ENCODE measurements around the gene TBL3. TPM values are rescaled to one million over a fixed set of nuclear protein-coding genes. Genes with fewer than 3 reads are reported as not detected.

The TBL3 gene
- total and polyA plus RNA-seq, 9 donors: 2.1 to 48.0 (median 31.0) TPM

- DNase-seq: peak in 1 of 5 donors; percentile 13
- H3K27ac ChIP-seq: peak overlapping the region in 1 of 2 donors; percentile 6
- no peaks in the 10 kb centered on the region for H3K36me3 ChIP-seq
- H3K4me3 ChIP-seq: no peak overlapping the region
- H3K27me3 ChIP-seq: no peaks in the 10 kb centered on the region
- intact Hi-C loops (cut with DNase I): loop anchor here in 1 of 4 donors (5.0 kb wide), 1 partner anchor 124 kb away; no protein-coding TSS in a partner anchor
- 54 to 72% (median 70%) methylated on average over 18 of the region's 18 CpGs for WGBS, 3 donors
- TF ChIP-seq EP300 (IDR thresholded peaks at IDR 0.05) (no peak), POLR2A (IDR thresholded peaks at IDR 0.05) (no peak), CTCF (IDR thresholded peaks at IDR 0.05) (no peak)
- no peaks in the 10 kb centered on the region for H3K9me3 ChIP-seq
- peaks cover 21% of the 10 kb centered on the region for H3K4me1 ChIP-seq (ENCODE audit: insufficient read depth)
Measured at GRCh38 chr16:2028620-2029220, 56.9 kb downstream of the TBL3 start.

- Histone ChIP-seq H3K4me1 (ENCODE audit: insufficient read depth) (peaks cover 21% of the 10 kb centered on the region), H3K27ac (no peak overlapping the region), H3K36me3 (no peaks in the 10 kb centered on the region), H3K4me3 (no peak overlapping the region), H3K27me3 (no peaks in the 10 kb centered on the region), H3K9me3 (no peaks in the 10 kb centered on the region)
- intact Hi-C loops (cut with DNase I): loop anchor here in 1 of 4 donors (5.0 kb wide), 1 partner anchor 123 kb away; no protein-coding TSS in a partner anchor
- 61 to 73% (median 67%) methylated on average over 21 to 22 of the region's 22 CpGs for WGBS, 3 donors
- TF ChIP-seq POLR2A (IDR thresholded peaks at IDR 0.05) (no peak), CTCF (IDR thresholded peaks at IDR 0.05) (no peak), EP300 (IDR thresholded peaks at IDR 0.05) (no peak)
- no peak for DNase-seq
Measured at GRCh38 chr16:2029350-2029749, 57.5 kb downstream of the TBL3 start.

GRCh38 chr16:2030036-2030435 is 58.2 kb downstream of the TBL3 start:
- WGBS, 3 donors: 84 to 92% (median 91%) methylated on average over 11 of the region's 11 CpGs
- no peaks in the 10 kb centered on the region for H3K36me3 ChIP-seq
- peak overlapping the region in 1 of 2 donors; percentile 30 for H3K27ac ChIP-seq
- DNase-seq: no peak
- no peaks in the 10 kb centered on the region for H3K9me3 ChIP-seq
- intact Hi-C loops (cut with DNase I): no loop called here
- H3K27me3 ChIP-seq: no peaks in the 10 kb centered on the region
- H3K4me3 ChIP-seq: no peak overlapping the region
- TF ChIP-seq POLR2A (IDR thresholded peaks at IDR 0.05) (no peak), CTCF (IDR thresholded peaks at IDR 0.05) (no peak), EP300 (IDR thresholded peaks at IDR 0.05) (no peak)
- peaks cover 26% of the 10 kb centered on the region for H3K4me1 ChIP-seq (ENCODE audit: insufficient read depth)

GRCh38 chr16:2031081-2031577 is 59.3 kb downstream of the TBL3 start:
- DNase-seq: no peak
- H3K27me3 ChIP-seq: no peaks in the 10 kb centered on the region
- intact Hi-C loops (cut with DNase I): no loop called here
- no peaks in the 10 kb centered on the region for H3K36me3 ChIP-seq
- no peak overlapping the region for H3K27ac ChIP-seq
- TF ChIP-seq CTCF (IDR thresholded peaks at IDR 0.05): no peak
- no peak for TF ChIP-seq POLR2A (IDR thresholded peaks at IDR 0.05)
- no peak for TF ChIP-seq EP300 (IDR thresholded peaks at IDR 0.05)
- no peaks in the 10 kb centered on the region for H3K9me3 ChIP-seq
- WGBS, 3 donors: 68 to 75% (median 73%) methylated on average over 11 of the region's 11 CpGs
- peaks cover 36% of the 10 kb centered on the region for H3K4me1 ChIP-seq (ENCODE audit: insufficient read depth)
- no peak overlapping the region for H3K4me3 ChIP-seq

Small RNAs within 50 kb of the gene (small RNA-seq; reads per million reads assigned to genes)
- gene AC005363.2 (not detected), gene RN7SL219P (not detected), gene SNORA10 (not detected), gene SNORA64 (not detected)

Other genes starting within 250 kb of the TBL3 start
- gene NME3, start 200.5 kb upstream of the TBL3 start, total RNA-seq: 100 to 1,000 TPM in 1 of 7 donors, 10 to 100 TPM in 6; 68.6 to 129 (median 86.8) TPM
- gene NME3, start 200.5 kb upstream of the TBL3 start, polyA plus RNA-seq: 100 to 1,000 TPM in 1 of 2 donors, not detected in 1; 128 TPM
- gene EME2, start 199.2 kb upstream of the TBL3 start, total RNA-seq: 10 to 100 TPM in 6 of 7 donors, 1 to 10 TPM in 1; 6.2 to 19.2 (median 16.1) TPM
- 1 to 10 TPM in 1 of 2 donors, under 1 TPM in 1; 0.83 to 4.6 TPM for gene EME2, start 199.2 kb upstream of the TBL3 start, polyA plus RNA-seq
- gene MRPS34, start 198.9 kb upstream of the TBL3 start, total RNA-seq: 10 to 100 TPM; 47.5 to 79.4 (median 53.6) TPM
- gene MRPS34, start 198.9 kb upstream of the TBL3 start, polyA plus RNA-seq: 10 to 100 TPM; 31.8 to 61.4 TPM
- gene SPSB3, start 189.5 kb upstream of the TBL3 start, total RNA-seq: 10 to 100 TPM; 34.9 to 98.5 (median 57.6) TPM
- 100 to 1,000 TPM in 1 of 2 donors, 1 to 10 TPM in 1; 2.4 to 138 TPM for gene SPSB3, start 189.5 kb upstream of the TBL3 start, polyA plus RNA-seq
- gene NUBP2, start 189.1 kb upstream of the TBL3 start, total RNA-seq: 10 to 100 TPM; 42.8 to 72.0 (median 52.3) TPM
- gene NUBP2, start 189.1 kb upstream of the TBL3 start, polyA plus RNA-seq: 10 to 100 TPM in 1 of 2 donors, under 1 TPM in 1; 0.50 to 76.5 TPM
- gene IGFALS, start 178.3 kb upstream of the TBL3 start, total RNA-seq: 1 to 10 TPM in 2 of 7 donors, under 1 TPM in 5; 0.20 to 1.8 (median 0.47) TPM
- gene IGFALS, start 178.3 kb upstream of the TBL3 start, polyA plus RNA-seq: under 1 TPM in 1 of 2 donors, not detected in 1; 0.63 TPM
- gene HAGH, start 145.2 kb upstream of the TBL3 start, total RNA-seq: 10 to 100 TPM; 22.8 to 70.2 (median 37.0) TPM
- gene HAGH, start 145.2 kb upstream of the TBL3 start, polyA plus RNA-seq: 10 to 100 TPM in 1 of 2 donors, 1 to 10 TPM in 1; 7.7 to 38.2 TPM
- gene FAHD1, start 144.8 kb upstream of the TBL3 start, total RNA-seq: 10 to 100 TPM; 11.0 to 22.1 (median 16.8) TPM
- gene FAHD1, start 144.8 kb upstream of the TBL3 start, polyA plus RNA-seq: 10 to 100 TPM; 11.0 to 14.0 TPM
- under 1 TPM in 2 of 7 donors, not detected in 5; 0.23 to 0.24 TPM for gene MEIOB, start 99.9 kb upstream of the TBL3 start, total RNA-seq
- under 1 TPM; 0.24 to 0.27 TPM for gene MEIOB, start 99.9 kb upstream of the TBL3 start, polyA plus RNA-seq
- gene HS3ST6, start 53.6 kb upstream of the TBL3 start, total RNA-seq: 1 to 10 TPM in 1 of 7 donors, under 1 TPM in 1, not detected in 5; 0.69 to 1.8 TPM
- not detected for gene HS3ST6, start 53.6 kb upstream of the TBL3 start, polyA plus RNA-seq
- gene MSRB1, start 28.9 kb upstream of the TBL3 start, total RNA-seq: 10 to 100 TPM; 12.2 to 27.5 (median 21.9) TPM
- gene MSRB1, start 28.9 kb upstream of the TBL3 start, polyA plus RNA-seq: 10 to 100 TPM in 1 of 2 donors, 1 to 10 TPM in 1; 6.7 to 31.1 TPM
- gene RPL3L, start 17.4 kb upstream of the TBL3 start, total RNA-seq: not detected
- gene RPL3L, start 17.4 kb upstream of the TBL3 start, polyA plus RNA-seq: not detected
- 100 to 1,000 TPM in 3 of 7 donors, 10 to 100 TPM in 4; 81.5 to 133 (median 95.4) TPM for gene NDUFB10, start 12.5 kb upstream of the TBL3 start, total RNA-seq
- 100 to 1,000 TPM; 152 to 176 TPM for gene NDUFB10, start 12.5 kb upstream of the TBL3 start, polyA plus RNA-seq
- gene RPS2, start 7.2 kb upstream of the TBL3 start, total RNA-seq: 1,000 to 10,000 TPM; 2,694 to 4,021 (median 3,788) TPM
- 1,000 to 10,000 TPM; 1,606 to 4,743 TPM for gene RPS2, start 7.2 kb upstream of the TBL3 start, polyA plus RNA-seq
- gene RNF151, start 5.2 kb upstream of the TBL3 start, total RNA-seq: under 1 TPM in 1 of 7 donors, not detected in 6; 0.32 TPM
- gene RNF151, start 5.2 kb upstream of the TBL3 start, polyA plus RNA-seq: not detected
- 1 to 10 TPM in 1 of 7 donors, under 1 TPM in 3, not detected in 3; 0.36 to 1.3 (median 0.66) TPM for gene NOXO1, start 9.4 kb downstream of the TBL3 start, total RNA-seq
- gene NOXO1, start 9.4 kb downstream of the TBL3 start, polyA plus RNA-seq: under 1 TPM in 1 of 2 donors, not detected in 1; 0.48 TPM
- 10 to 100 TPM; 10.6 to 18.5 (median 14.0) TPM for gene GFER, start 12.1 kb downstream of the TBL3 start, total RNA-seq
- gene GFER, start 12.1 kb downstream of the TBL3 start, polyA plus RNA-seq: 10 to 100 TPM in 1 of 2 donors, 1 to 10 TPM in 1; 6.1 to 16.8 TPM
- 1 to 10 TPM in 4 of 7 donors, under 1 TPM in 3; 0.50 to 4.0 (median 1.1) TPM for gene SYNGR3, start 17.9 kb downstream of the TBL3 start, total RNA-seq
- under 1 TPM; 0.42 to 0.75 TPM for gene SYNGR3, start 17.9 kb downstream of the TBL3 start, polyA plus RNA-seq
- gene ZNF598, start 37.8 kb downstream of the TBL3 start, total RNA-seq: 10 to 100 TPM; 25.8 to 44.5 (median 30.3) TPM
- 10 to 100 TPM in 1 of 2 donors, under 1 TPM in 1; 0.95 to 26.7 TPM for gene ZNF598, start 37.8 kb downstream of the TBL3 start, polyA plus RNA-seq
- gene NPW, start 47.7 kb downstream of the TBL3 start, total RNA-seq: 1 to 10 TPM in 1 of 7 donors, under 1 TPM in 2, not detected in 4; 0.46 to 1.1 (median 0.78) TPM
- gene NPW, start 47.7 kb downstream of the TBL3 start, polyA plus RNA-seq: under 1 TPM in 1 of 2 donors, not detected in 1; 0.17 TPM
- 100 to 1,000 TPM in 1 of 7 donors, 10 to 100 TPM in 6; 25.0 to 118 (median 78.7) TPM for gene NHERF2, start 54.8 kb downstream of the TBL3 start, total RNA-seq
- 100 to 1,000 TPM in 1 of 2 donors, 1 to 10 TPM in 1; 6.3 to 101 TPM for gene NHERF2, start 54.8 kb downstream of the TBL3 start, polyA plus RNA-seq
- gene NTHL1, start 75.8 kb downstream of the TBL3 start, total RNA-seq: 10 to 100 TPM; 17.1 to 38.1 (median 23.9) TPM
- gene NTHL1, start 75.8 kb downstream of the TBL3 start, polyA plus RNA-seq: 10 to 100 TPM in 1 of 2 donors, 1 to 10 TPM in 1; 1.9 to 27.3 TPM
- gene TSC2, start 75.9 kb downstream of the TBL3 start, total RNA-seq: 100 to 1,000 TPM in 4 of 7 donors, 10 to 100 TPM in 3; 47.0 to 150 (median 131) TPM
- 10 to 100 TPM; 51.7 to 72.1 TPM for gene TSC2, start 75.9 kb downstream of the TBL3 start, polyA plus RNA-seq
- 100 to 1,000 TPM in 6 of 7 donors, 10 to 100 TPM in 1; 78.8 to 203 (median 145) TPM for gene PKD1, start 163.8 kb downstream of the TBL3 start, total RNA-seq
- gene PKD1, start 163.8 kb downstream of the TBL3 start, polyA plus RNA-seq: 100 to 1,000 TPM in 1 of 2 donors, 1 to 10 TPM in 1; 8.7 to 113 TPM
- gene RAB26, start 176.6 kb downstream of the TBL3 start, total RNA-seq: under 1 TPM in 2 of 7 donors, not detected in 5; 0.12 to 0.80 TPM
- under 1 TPM; 0.19 to 0.50 TPM for gene RAB26, start 176.6 kb downstream of the TBL3 start, polyA plus RNA-seq
- 10 to 100 TPM; 20.5 to 68.0 (median 48.0) TPM for gene TRAF7, start 183.7 kb downstream of the TBL3 start, total RNA-seq
- gene TRAF7, start 183.7 kb downstream of the TBL3 start, polyA plus RNA-seq: 10 to 100 TPM; 13.3 to 26.3 TPM
- 1 to 10 TPM in 1 of 7 donors, under 1 TPM in 6; 0.10 to 2.4 (median 0.60) TPM for gene CASKIN1, start 224.6 kb downstream of the TBL3 start, total RNA-seq
- gene CASKIN1, start 224.6 kb downstream of the TBL3 start, polyA plus RNA-seq: under 1 TPM in 1 of 2 donors, not detected in 1; 0.52 TPM
- 10 to 100 TPM; 24.5 to 56.2 (median 28.4) TPM for gene MLST8, start 233.4 kb downstream of the TBL3 start, total RNA-seq
- 10 to 100 TPM in 1 of 2 donors, 1 to 10 TPM in 1; 7.4 to 42.9 TPM for gene MLST8, start 233.4 kb downstream of the TBL3 start, polyA plus RNA-seq
- 1 to 10 TPM; 3.2 to 8.3 (median 6.4) TPM for gene BRICD5, start 238.8 kb downstream of the TBL3 start, total RNA-seq
- gene BRICD5, start 238.8 kb downstream of the TBL3 start, polyA plus RNA-seq: 1 to 10 TPM in 1 of 2 donors, under 1 TPM in 1; 0.37 to 4.1 TPM
- gene PGP, start 242.8 kb downstream of the TBL3 start, total RNA-seq: 10 to 100 TPM in 1 of 7 donors, 1 to 10 TPM in 6; 5.0 to 12.3 (median 7.5) TPM
- 1 to 10 TPM; 2.5 to 5.2 TPM for gene PGP, start 242.8 kb downstream of the TBL3 start, polyA plus RNA-seq

All from ovary (tissue), 9 donors.